HUES48 (cell line): ENCODE measurements around the gene UPP2.

Experiments used
- H3K27ac ChIP-seq: one replicate; pipeline ENCODE4 v1.7.0; 2013; ENCODE audit warnings: low read depth, low read length, inconsistent platforms
- H3K27me3 ChIP-seq: 2 replicates; pipeline ENCODE4 v1.6.1; 2013; ENCODE audit warnings: mild to moderate bottlenecking, low read length; ENCODE audit not compliant: control insufficient read depth, insufficient read depth
- H3K36me3 ChIP-seq: 2 replicates; pipeline ENCODE4 v1.6.1; 2013; ENCODE audit warnings: low read length; ENCODE audit not compliant: control insufficient read depth, insufficient read depth
- H3K4me1 ChIP-seq: 2 replicates; pipeline ENCODE4 v1.6.1; 2013; ENCODE audit warnings: mild to moderate bottlenecking, low read length; ENCODE audit not compliant: control insufficient read depth, insufficient read depth
- H3K4me3 ChIP-seq: 2 replicates; pipeline ENCODE4 v1.5.1; 2013; ENCODE audit warnings: mild to moderate bottlenecking, low read depth, low read length
- H3K9ac ChIP-seq: 2 replicates; pipeline ENCODE4 v1.6.1; 2013; ENCODE audit warnings: mild to moderate bottlenecking, low read depth, low read length, moderate library complexity
- H3K9me3 ChIP-seq: 2 replicates; pipeline ENCODE4 v1.6.1; 2013; ENCODE audit warnings: low read length; ENCODE audit not compliant: control insufficient read depth, insufficient read depth

UPP2 gene

DNA sequence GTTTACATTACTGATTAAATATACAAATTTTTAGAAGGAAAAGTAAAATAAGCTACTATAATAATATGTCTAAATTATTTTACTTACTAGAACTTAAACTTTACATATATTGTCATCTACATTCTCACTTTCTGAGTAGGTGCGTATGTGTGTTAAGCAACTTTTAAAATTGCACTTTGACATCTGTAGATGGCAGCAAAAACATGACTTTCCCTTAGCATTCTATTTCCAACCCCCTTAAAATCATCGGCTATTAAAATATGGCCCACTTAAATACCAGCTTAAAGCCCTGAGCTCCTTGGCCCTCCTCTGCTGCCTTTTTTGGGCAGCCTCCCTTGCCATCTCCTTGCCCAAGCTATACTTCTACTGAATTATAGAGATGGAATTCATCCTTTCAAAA lies 78.0 kb downstream of the UPP2 start:
- Histone ChIP-seq H3K4me1 (peaks cover 10% of the 10 kb centered on the region), H3K36me3 (no peaks in the 10 kb centered on the region), H3K9ac (no peak overlapping the region), H3K27ac (no peak overlapping the region), H3K4me3 (no peak overlapping the region), H3K27me3 (no peaks in the 10 kb centered on the region), H3K9me3 (no peaks in the 10 kb centered on the region)

DNA sequence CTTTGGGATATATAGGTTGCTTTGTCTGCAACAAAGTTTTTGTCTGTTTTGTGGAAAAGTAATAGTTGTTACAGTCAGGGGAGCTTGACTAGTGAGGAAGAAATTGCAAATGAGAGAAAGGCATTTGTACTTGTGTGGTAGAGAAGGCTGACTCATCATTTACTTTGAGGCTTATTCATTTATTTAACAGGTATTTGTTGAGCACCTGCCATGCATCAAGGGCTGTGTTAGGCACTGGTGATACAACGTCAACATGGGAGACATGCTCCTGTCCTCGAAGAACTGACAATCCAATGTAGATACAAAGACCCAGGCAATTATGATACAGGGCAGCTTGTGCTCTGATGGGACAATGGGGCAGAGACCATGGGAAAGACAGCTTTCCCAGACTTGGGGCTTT lies 79.5 kb downstream of the UPP2 start:
- Histone ChIP-seq H3K9ac (no peak overlapping the region), H3K9me3 (no peaks in the 10 kb centered on the region), H3K36me3 (no peaks in the 10 kb centered on the region), H3K27me3 (no peaks in the 10 kb centered on the region), H3K4me3 (no peak overlapping the region), H3K27ac (no peak overlapping the region), H3K4me1 (peaks cover 10% of the 10 kb centered on the region)

DNA sequence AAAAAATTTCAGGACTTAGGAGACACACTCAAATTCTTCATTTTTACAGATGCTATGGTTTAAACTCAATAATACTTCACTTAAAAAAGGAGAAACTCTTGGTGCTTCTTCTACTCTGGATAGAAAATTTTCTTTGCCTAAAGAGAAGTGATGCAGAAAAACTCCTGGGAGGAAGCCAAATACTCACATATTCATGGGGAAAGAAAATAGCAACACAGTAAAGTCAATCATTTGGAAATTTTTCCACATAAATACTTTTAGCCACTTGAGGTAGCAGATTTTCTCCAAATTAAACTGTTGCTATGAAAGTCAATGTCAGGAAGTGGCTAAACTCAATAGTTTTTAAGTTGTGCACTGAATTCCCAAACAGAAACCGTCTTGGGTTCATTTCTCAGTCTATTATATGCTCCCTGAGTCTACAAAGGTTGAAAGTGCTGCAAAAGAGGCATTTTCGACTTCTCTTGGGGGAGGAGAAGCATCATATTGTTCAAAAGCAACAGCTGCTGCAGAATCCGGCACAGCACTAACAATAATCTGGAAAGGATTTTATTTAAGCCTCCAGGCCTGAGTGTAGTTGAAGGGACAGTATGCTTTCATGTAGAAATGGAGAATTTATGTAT lies 81.1 kb downstream of the UPP2 start:
- Histone ChIP-seq H3K27me3 (no peaks in the 10 kb centered on the region), H3K4me3 (no peak overlapping the region), H3K9ac (no peak overlapping the region), H3K4me1 (peaks cover 4% of the 10 kb centered on the region; the same call in 1 of the 2 replicates), H3K27ac (no peak overlapping the region), H3K9me3 (no peaks in the 10 kb centered on the region), H3K36me3 (no peaks in the 10 kb centered on the region)

DNA sequence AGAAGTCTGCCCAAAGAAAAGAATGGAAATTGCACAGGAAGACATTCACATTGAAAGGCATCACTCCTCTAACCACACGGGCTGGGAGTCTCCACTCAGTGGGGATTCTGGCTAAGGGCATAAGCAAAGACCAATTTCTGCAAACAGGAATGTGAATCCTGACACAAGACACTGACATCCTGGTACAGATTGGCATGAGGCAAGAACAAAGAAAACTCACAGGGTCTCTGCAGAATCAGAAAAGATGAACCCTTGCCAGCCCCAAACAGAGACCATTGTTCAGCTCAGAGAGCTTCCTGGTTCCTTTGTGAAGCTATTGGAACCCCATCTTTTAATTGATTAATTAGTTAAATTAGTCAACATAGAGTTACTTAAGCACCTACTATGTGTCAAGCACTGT lies 82.3 kb downstream of the UPP2 start:
- no peaks in the 10 kb centered on the region for H3K27me3 ChIP-seq
- no peak overlapping the region for H3K4me3 ChIP-seq
- no peak overlapping the region for H3K27ac ChIP-seq
- peaks cover 4% of the 10 kb centered on the region; the same call in 1 of the 2 replicates for H3K4me1 ChIP-seq
- H3K9me3 ChIP-seq: no peaks in the 10 kb centered on the region
- H3K9ac ChIP-seq: no peak overlapping the region
- no peaks in the 10 kb centered on the region for H3K36me3 ChIP-seq

DNA sequence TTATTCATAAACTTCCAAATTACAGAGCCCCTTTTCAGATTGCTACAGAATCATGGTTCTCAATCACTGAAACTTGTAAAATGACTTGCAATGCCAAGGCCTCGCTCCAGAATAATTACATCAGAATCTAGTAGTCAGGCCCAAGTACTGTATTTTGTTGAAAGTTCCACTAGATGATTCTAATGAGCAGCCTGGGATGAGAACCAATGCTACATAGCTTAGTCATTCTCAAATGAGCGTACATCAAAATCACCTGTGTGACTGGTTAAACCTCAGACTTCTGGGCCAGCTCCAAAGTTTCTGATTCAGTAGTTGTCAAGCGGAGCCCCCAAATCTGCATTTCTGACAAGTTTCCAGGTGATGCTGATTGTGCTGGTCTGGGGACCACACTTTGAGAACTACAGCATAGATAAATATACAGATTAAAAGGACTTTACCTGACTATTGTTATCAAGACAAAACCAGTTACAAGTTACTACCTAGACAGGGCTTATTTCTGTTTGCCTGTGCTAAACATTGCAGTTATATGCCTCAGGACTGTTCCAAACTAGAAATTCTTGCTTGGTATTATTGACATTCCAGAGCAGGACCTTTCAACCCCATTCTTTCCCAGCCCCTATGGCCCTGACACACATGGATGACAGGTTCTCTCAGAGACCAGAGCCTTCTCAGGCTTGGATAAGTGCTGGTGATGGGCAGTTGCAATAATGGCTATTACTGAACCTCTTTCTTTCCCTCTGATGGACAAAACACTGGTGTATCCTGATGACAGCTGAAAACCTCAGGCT lies 83.1 kb downstream of the UPP2 start:
- H3K4me3 ChIP-seq: no peak overlapping the region
- peaks cover 4% of the 10 kb centered on the region; the same call in 1 of the 2 replicates for H3K4me1 ChIP-seq
- H3K36me3 ChIP-seq: no peaks in the 10 kb centered on the region
- no peak overlapping the region for H3K9ac ChIP-seq
- H3K9me3 ChIP-seq: no peaks in the 10 kb centered on the region
- H3K27ac ChIP-seq: no peak overlapping the region
- no peaks in the 10 kb centered on the region for H3K27me3 ChIP-seq
